HG03442 (cell line): Measurements from ENCODE around the gene MLST8.

Experiments
- ATAC-seq: cut with Tn5 transposase; IDR thresholded peaks from one replicate; pipeline ENCODE4 v1.9.1; 2021; ENCODE audit warnings: mild to moderate bottlenecking, moderate library complexity; ENCODE audit not compliant: unreplicated experiment

The MLST8 gene

DNA sequence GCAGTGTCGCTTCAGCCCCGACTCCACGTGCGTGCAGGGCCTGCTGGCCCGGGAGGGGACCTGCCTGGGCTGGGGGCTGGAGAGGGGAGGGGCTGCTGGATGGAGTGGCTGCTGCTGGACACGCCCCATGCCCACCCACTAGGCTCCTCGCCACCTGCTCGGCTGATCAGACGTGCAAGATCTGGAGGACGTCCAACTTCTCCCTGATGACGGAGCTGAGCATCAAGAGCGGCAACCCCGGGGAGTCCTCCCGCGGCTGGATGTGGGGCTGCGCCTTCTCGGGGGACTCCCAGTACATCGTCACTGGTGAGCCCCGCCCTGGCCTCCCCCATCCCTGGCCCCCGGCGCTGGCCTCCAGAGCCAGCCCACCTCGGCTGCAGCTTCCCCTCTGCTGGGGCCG, 3.1 kb downstream of the MLST8 start:
- no peak for ATAC-seq

DNA sequence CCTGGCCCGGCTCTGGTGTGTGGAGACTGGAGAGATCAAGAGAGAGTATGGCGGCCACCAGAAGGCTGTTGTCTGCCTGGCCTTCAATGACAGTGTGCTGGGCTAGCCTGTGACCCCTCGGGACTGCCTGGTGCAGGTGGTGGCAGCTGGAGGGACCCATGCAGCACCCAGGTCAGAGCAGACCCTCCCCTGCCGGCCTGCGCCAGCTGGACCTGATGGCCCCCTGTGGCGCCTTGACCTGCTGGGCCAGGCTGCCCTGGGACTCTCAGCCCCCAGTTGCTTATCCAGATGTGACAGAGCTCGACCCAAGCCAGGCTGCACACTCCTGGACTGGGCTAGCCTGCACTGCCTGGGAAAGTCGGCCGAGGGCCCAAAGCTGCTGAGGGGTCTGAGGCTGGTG, 3.5 kb downstream of the MLST8 start:
- ATAC-seq, result no peak

DNA sequence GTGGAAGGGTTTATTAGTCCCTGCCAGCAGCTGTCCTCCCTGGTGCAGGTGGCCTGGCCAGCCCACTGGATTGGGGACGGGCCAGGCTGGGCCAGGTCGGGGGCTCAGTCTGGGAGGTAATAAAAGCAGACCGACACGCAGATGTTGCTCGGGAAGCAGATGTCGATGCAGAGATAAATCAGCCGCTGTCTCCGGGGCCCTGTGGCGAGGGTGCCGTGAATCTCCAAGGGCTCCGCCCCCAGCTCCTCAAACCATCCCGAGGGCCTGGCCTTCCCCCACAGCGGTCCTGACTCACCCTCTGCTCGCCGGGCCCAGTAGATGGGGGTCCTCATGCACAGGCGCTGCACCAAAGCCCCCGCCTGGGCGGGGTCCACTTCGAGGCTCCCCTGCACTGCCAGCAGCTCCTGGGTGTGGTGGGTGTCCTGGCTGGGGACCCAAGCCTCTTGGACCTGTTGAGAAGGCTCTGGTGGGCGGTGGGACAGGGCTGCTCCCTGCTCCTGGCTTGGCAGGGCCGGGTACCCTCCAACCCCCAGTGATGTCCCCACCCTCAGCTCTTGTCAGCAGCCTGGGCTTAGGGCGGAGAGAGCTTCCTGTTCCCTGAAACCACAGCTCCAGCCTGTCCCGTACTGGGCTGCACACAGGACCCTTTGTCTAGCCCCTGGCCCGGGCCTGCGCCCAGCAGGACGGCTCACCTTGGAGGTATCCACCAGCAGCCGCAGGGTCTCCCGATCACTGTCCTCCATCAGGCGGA, 4.2 kb downstream of the MLST8 start:
- no peak for ATAC-seq

DNA sequence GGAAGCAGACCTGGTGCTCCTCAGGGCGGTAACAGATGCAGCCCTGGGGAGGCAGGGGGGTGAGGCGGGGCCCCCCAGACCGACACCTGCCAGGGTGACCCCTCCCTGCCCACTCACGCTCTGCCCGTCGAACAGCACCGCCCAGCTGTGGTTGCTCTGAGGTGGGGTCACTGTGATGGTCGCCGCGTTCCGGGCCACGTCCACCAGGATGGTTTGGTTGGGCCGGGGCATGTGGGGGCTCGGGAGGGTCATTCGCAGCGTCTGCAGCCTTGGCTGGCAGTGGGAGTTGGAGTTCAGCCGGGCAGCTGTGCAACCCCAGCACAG, 4.7 kb downstream of the MLST8 start:
- ATAC-seq, result no peak

DNA sequence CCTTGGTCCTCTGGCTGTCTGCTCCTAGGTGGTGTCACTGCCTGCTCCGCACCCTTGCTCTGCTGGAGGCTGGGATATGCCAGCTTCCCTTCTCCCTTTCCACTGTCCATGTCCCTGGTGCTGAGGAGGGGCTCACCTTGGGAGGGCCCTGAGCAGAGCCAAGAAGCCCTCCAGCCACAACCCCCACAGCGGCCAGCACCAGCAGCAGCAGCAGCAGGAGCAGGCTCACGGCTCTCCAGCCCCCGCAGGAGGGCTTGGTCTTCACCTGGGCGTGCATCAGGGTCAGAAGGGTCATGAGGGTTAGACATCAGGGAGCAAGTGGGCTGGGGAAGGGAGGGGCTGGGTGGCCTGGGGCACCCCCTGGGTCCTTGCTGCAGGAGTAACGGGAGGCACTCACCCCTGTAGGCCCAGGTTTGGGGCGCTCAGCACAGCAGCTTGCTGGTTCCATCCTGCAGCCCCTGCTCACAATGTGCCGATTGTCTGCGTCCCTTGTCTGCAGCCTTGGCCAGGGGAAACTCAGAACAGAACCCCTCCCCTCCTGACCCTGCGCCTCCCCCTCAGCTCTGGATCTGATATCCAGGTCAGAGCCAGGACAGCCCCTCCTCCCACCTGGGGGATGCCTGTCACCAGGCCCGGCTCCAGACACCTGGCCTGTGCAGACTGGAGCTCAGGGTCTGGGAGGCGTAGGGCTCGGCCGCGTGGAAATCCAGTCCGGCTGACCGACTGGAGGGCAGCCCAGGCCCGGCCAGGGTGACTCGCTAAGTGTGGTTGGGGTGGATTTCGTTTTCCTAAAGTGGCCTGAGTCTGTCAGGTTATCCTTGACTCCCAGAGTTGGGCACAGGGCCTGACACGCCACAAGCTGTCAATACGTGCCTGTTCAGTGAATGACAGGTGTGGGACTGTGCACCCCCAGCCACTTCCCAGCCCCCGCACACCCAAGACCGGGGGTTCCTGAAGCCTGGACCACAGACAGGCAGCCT, 5.4 kb downstream of the MLST8 start, which contains the start of gene BRICD5:
Gene BRICD5, minus strand, starts transcription at position 478 of the 980 bp plus-strand sequence. Its CDS starts 30 bp downstream, at position 448.
- no peak for ATAC-seq

DNA sequence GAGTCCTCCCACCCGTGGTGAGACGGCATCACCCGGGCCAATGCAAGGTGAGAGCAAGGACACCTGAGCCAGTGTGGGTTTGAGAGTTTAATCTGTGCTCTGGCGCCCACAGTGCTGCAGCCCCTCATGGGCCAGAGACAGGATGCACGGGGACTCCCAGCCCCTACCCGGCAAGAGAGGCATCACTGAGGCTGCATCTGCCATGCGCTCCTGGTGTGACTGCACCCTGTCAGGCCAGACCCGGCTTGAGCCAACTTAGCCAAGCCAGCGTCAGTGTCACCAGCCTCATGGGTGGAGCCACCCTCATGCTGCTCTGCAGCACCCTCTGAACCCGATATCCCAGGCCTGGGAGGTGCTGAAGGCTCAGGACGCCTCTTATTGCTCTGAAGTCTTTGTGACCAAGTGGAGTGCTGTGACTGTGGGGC, 6.7 kb downstream of the MLST8 start:
- ATAC-seq, result no peak

DNA sequence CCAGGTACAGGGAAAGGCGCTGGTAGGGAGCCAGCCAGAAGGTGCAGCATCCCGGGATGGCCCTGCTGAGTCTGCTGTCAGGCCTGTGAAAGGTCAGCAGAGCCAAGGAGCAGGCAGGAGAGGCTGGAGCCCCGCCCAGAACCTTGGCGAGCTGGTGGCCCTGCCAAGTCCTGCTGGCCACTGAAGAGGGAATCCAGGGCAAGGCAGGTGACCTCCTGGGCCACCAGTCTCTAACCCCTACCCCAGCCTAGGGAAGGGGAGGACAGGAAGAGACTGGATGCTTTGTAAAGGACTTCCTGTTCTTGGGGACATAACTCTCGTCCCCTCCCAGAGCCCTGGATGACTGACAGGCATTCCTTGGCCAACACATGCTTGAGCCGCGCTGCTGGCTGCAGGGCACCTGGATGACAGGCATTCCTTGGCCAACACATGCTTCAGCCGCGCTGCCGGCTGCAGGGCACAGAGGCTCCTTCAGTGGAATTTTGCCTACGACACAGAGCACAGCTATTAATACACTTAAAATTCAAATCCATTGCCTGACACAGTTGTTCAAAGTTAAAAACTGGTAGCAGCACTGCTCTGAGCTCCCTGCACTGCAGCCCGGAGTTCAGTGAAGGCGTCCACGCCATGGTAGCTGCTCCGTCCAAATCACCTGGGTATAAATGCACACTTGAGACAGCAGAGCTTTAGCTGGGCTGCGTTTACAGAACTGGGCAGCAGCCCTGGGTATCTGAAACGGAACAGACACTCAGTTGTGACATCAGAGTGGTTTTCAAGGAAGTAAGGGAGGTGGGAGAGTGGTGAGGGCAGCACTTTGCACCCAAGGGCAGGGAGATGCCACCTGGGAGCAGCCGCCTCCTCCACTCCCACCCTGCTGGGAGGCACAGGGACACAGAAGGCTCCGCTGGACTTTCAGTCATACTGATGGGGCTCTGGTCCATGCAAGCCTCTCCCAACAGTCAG, 7.4 kb downstream of the MLST8 start:
- no peak for ATAC-seq

DNA sequence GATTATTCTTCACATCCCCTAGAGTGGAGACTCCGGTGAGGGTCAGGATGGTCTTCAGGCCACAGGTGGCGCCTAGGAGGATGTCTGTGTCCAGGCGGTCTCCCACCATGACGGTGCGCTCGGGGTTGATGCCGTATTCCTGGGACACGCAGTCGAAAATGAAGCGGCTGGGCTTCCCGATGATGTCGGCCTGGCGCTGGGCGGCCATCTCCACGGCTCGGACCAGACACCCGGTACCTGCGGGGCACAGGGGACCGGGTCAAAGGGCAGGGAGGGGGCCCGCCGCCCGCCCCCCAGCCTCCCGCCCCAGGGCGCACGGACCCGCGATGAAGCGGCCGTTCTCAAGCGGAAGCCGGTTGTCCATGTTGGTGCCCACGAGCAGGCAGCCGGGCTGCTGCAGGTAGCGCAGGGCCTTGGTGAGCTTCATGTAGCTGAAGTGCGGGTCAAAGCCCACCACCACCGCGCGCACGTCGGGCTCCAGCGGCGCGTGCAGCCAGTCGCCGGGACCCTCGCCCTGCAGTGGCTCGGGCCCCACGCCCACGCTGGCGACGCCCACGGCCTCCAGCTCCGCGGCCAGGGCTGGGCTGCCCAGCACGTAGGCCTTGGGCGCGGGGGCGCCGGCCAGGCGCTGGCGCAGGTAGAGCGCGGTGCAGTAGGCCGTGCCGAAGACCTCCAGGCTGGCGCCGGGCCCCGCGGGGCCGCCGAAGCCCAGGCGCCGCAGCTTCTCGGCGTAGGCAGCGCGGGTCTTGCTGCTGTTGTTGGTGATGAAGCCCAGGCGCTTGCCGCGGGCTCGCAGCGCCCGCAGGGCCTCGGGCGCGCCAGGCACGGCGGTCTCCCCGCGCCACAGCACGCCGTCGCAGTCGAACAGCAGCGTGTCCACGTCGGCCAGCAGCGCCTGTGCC, 8.8 kb downstream of the MLST8 start:
- peak; percentile 17 for ATAC-seq

DNA sequence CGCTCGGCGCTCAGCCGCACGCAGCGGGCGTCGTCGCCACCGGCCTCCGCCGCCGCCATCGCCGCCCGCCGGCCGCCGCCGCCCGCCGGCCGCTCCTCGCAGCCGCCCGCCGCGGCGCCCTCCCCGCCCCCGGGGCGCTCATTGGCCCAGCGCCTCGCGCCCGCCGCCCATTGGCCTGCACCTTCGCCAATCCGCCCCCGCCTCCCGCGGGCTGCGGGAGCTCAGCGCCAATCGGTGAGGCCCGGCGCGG, 9.4 kb downstream of the MLST8 start, which contains the start of gene PGP:
Gene PGP, minus strand, starts transcription at position 122 of the 250 bp plus-strand sequence. Its CDS starts 63 bp downstream, at position 59.
- ATAC-seq, result peak; percentile 82

DNA sequence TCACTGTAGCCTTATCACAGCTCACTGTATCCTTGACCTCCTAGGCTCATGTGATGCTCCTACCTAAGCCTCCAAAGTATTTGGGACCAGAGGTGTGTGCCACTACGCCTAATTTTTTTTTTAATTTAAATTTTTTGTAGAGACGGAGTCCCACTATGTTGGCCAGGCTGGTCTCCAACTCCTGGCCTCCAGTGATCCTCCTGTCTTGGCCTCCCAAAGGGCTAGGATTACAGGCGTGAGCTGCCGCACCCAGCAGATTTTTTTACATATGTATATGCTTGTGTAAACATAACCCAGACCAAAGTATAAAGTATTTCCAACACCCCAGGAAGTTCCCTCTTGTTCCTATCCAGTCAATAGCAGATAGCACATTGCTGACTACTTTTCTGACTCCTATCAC, 11.1 kb downstream of the MLST8 start:
- no peak for ATAC-seq

DNA sequence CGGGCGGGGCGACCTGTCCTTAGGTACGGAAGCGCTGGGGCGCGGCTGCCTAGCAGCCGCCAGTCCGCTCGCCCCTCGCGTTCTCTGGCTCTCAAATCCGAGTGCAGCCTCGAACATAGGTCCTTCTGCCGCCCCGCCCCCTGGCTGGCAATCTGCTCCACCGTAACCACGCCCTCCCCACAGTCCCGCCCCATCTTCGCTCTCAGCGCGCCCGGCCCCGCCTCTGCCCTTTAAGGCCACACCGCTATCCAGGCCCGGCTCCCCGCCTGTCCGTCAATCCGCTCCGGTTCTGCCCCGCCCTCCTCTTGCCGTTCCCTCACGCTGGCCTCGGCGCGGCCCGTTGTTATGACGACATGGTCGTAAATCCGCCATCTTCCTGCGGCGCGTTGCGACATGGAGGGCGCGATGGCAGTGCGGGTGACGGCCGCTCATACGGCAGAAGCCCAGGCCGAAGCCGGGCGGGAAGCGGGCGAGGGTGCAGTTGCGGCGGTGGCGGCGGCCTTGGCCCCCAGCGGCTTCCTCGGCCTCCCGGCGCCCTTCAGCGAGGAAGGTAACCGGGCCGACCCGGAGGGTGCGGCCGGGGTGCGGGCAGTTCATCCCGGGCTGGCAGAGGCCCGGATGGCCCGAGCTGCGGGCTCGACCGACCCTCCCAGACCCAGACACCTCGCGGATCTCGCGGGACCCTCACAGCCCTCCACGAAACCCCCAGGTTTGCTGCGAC, 18.1 kb downstream of the MLST8 start, which contains the start of gene E4F1:
Gene E4F1, plus strand, starts transcription at position 371 of the 721 bp plus-strand sequence. Its CDS starts 23 bp downstream, at position 394.
- ATAC-seq, result peak; percentile 92

DNA sequence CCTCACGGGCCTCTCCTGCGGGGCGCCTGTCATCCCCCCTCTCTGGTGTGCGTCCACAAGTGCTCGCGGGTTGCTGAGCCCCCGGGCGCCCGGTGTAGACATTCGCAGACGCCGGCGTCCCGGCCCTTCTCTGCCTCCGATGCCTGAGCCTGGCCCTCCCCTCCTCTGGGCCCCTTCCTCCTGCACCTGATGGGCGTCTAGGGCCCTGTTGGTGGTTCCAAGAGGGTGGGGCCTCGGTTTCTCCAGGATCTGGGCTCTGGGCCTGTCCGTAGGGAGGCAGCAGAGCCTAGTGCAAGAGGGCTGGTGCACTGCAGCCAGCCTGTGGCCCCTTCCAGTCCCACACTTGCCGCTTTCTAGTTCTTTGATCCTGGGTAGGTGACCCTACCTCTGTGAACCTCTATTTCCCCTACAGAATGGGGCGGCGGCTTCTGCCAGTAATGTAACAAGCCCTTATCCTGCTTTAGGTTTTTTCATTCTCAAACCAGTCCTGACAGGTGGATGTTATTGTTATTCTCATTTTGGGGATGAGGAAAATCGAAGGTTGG, 18.8 kb downstream of the MLST8 start:
- ATAC-seq, result peak; percentile 10

DNA sequence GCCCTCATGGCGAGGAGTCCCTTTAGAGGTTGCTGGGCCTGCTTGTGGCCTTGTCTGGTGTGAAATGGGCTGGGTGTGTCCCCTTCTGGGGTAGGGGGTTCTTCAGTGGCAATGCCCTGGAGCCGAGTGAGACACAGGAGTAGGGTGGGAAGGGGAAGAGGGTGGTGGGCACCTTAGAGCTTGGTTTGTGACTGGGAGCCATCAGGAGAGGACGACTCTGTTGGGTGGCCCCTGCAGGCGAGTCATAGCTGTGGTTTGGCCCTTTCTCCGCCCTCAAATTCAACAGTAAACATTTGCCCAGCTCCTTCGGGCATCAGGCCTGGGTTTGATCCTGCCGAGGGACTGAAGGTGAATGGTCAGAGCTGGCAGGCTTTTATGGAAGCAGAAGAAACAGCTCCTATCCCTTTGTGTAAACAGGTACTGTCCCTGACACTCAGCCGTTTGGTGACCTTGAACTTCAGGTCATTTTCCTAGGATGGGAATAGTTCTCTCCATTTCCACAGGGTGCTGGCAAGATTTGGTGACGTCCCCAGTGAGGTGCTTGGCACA, 21.1 kb downstream of the MLST8 start:
- ATAC-seq, result no peak

DNA sequence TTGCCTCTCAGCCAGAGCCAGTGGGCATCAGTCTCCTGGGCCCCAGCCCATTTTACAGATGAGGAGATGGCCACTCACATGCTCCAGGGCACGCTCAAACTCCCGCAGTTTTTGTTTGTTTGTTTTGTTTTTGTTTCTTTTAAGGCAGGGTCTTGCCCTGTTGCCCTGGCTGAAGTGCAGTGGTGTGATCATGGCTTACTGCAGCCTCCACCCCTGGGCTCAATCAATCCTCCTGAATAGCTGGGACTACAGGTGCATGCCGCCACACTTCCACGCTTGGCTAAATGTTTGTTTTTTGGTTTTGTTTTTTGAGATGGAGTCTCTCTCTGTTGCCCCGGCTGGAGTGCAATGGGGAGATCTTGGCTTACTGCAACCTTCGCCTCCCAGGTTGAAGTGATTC, 21.7 kb downstream of the MLST8 start:
- no peak for ATAC-seq

DNA sequence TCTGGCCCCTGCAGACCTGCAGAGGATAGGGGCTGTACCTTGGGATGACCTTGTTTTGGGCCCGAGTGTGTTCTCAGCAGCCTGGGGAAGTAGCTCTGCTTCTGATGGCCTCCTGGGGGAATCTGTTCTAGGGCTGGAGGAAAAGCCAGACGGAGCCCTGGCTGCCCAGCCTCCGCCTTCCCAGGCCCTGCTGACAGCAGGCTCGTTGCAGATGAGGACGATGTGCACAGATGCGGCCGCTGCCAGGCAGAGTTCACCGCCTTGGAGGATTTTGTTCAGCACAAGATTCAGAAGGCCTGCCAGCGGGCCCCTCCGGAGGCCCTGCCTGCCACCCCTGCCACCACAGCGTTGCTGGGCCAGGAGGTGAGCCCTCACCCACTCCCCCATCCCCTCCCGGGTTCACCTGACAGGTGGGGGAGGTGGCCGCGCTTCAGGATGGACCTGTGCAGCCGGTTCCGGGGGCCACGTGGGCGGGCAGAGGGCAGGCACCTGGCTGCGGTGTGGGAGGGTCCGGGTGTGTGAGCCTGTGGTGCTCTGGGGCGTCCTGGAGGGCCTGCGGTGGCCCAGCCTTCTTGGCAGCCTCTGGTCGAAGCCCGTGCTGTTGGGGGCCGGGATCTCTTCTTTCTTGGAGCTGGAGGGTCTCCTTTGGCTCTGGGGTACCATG, 23.0 kb downstream of the MLST8 start:
- no peak for ATAC-seq

DNA sequence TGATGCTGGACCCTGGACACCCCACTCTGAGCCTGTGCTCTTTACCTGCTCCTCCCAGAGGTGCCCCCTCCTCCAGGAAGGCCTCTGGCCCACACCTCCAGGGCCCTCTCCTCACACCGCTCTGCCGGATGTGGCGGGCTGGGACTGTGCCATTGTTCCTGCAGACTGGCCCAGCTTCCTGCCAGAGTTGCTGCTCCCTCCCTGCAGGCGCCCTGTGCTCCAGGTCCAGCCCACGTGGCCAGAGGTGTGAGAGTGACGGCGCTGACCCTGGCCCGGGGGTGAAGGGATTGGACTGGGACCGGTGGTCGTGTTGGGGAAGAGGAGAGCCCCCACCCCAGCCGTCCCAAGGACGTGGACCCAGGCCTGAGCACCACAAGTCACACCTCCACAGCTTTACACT, 23.8 kb downstream of the MLST8 start:
- no peak for ATAC-seq

DNA sequence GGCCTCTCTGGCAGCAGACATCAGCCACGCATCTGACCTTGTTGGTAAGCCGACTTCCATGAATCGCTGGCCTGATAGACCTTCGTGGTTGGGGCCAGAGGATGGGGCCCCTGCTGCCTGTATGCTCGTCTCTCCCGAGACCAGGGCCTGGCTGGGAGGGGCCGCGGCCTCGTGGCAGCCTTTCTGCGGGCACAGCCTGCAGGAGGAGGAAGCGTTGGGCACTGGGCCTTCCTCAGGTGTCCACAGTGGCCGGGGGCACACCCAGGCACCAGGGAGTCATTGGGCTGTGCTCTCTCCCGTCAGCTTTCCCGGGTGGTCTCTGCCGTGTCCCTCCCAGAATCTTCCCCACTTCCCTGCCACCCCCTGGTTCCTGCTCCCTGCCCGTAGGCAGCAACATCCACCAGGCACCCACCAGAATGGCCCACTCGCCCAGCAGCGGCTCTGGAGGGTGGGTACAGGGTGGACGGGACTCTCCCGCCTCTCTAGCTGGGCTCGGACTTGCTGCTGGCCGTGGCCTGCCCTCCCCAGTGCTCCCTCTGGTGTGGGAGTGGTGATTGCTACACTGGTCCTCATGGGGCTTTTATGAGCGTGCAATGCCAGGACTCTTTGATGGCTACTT, 24.5 kb downstream of the MLST8 start:
- ATAC-seq, result no peak

DNA sequence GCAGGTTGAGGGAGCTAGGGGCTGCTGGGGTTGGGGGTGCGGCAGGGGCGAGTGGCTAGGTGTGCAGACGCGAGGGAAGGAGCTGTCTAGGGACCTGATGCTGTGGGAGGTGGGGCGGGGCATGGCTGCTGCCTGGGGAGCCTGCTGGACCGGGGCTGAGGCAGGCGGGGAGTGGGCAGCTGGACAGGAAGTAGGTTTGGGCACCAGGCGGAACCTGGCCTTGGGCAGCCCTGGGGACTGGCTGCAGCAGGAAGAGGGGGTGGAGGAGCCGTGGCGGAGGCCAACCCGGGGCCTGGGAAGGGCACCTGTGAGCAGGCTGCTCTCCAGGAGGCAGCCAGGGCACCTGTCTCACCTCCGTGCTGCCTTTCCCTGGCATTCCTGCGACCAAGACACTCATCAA, 25.1 kb downstream of the MLST8 start:
- no peak for ATAC-seq
